Gastrocnemius medialis (tissue), 4 donors: ENCODE data around the gene RORC. TPM values are rescaled to one million over a fixed set of nuclear protein-coding genes. Genes with fewer than 3 reads are reported as not detected.

Experiments
- ATAC-seq, 2 donors: fragments of 150-250 bp; one replicate each; pipeline ENCODE4 v1.9.1; 2016
- DNase-seq, 2 donors: peaks; one replicate each; pipeline ENCODE4 v3.0.0-alpha.2; 2019
- H3K27ac ChIP-seq, 4 donors: fragments of 200-600 bp; sonication (generic); 1 replicate in 1 of 4; 2 replicates in 3 of 4; pipeline ENCODE4 v1.5.1; 2016 to 2018; ENCODE audit warnings: mild to moderate bottlenecking in 2 of 4, moderate library complexity in 1 of 4
- H3K27me3 ChIP-seq, 3 donors: fragments of 200-600 bp; sonication (generic) in 2 of 3; 1 replicate in 1 of 3; 2 replicates in 2 of 3; pipeline versions ENCODE4 v1.5.1 to v1.6.0; 2016 to 2019; ENCODE audit warnings: mild to moderate bottlenecking in 1 of 3, moderate library complexity in 1 of 3
- H3K36me3 ChIP-seq, 2 donors: fragments of 200-600 bp; sonication (generic) in 1 of 2; one replicate each; pipeline ENCODE4 v1.5.1; 2017 to 2018
- H3K4me1 ChIP-seq, 2 donors: fragments of 200-600 bp; sonication (generic) in 1 of 2; one replicate each; pipeline ENCODE4 v1.5.1; 2016 to 2017; ENCODE audit warnings: mild to moderate bottlenecking in 2 of 2
- H3K4me3 ChIP-seq, 4 donors: fragments of 200-600 bp; sonication (generic) in 3 of 4; 1 replicate in 1 of 4; 2 replicates in 3 of 4; pipeline ENCODE4 v1.5.1; 2016 to 2019; ENCODE audit warnings: mild to moderate bottlenecking in 2 of 4
- H3K9me3 ChIP-seq, 3 donors: fragments of 200-600 bp; sonication (generic) in 2 of 3; 1 replicate in 1 of 3; 2 replicates in 2 of 3; pipeline ENCODE4 v1.5.1; 2016 to 2019
- CTCF ChIP-seq, 5 experiments: fragments of 450-650 bp in 3 of 5; fragments of 200-600 bp in 2 of 5; sonication (generic) in 2 of 5; IDR thresholded peaks in 4 of 5; conservative IDR thresholded peaks in 1 of 5; 1 replicate in 4 of 5; 2 replicates in 1 of 5; pipeline ENCODE4 v1.5.1; 2016 to 2019; ENCODE audit warnings: antibody characterized with exemption in 5 of 5, mild to moderate bottlenecking in 3 of 5, moderate library complexity in 3 of 5
- POLR2A ChIP-seq, 2 donors: fragments of 450-650 bp; IDR thresholded peaks; one replicate each; pipeline ENCODE4 v1.6.1; 2017; ENCODE audit warnings: antibody characterized with exemption in 2 of 2, mild to moderate bottlenecking in 2 of 2, moderate library complexity in 2 of 2
- in situ Hi-C, 4 donors: fragments of 200-750 bp; cut with MboI; loops; one replicate each; pipeline versions ENCODE4 v1.15.0 to v1.8.0; 2017; ENCODE audit warnings: low sequenced_read_pairs in 4 of 4
- intact Hi-C: fragments of 100-400 bp; cut with DNase I; formaldehyde crosslinking; loops from one replicate; pipeline ENCODE4 v1.15.1; 2023; ENCODE audit warnings: low total_unique reads
- total RNA-seq, 4 donors: library from RNA; depleted of rRNA; stranded (reverse); fragments of >200 nt; gene quantifications; one replicate each; pipeline versions ENCODE4 v1.1.0 to v1.2.3, GENCODE V29; 2016

RORC gene
- total RNA-seq, 4 donors from 2014 or later, result 61.3 to 251 (median 163) TPM

GRCh38 chr1:151846686-151847237 is 15.2 kb upstream of the RORC start:
- ATAC-seq (no peak), DNase-seq (no peak)
- no peaks in the 10 kb centered on the region for H3K4me1 ChIP-seq
- TF ChIP-seq POLR2A (IDR thresholded peaks at IDR 0.05) (no peak), CTCF (IDR thresholded peaks at IDR 0.05 in 4 of 5, conservative IDR thresholded peaks at IDR 0.05 in 1 of 5) (no peak)
- in situ Hi-C loops, result loop anchor here in 3 of 4 donors (10.0 to 25.0 kb wide), 3 partner anchors 82 to 259 kb away; partner anchors contain the start of genes MRPL9 (in 1 of the 3) and SNX27 (in 1 of the 3)
- H3K27ac ChIP-seq, result no peak overlapping the region
- H3K36me3 ChIP-seq, result no peaks in the 10 kb centered on the region
- H3K27me3 ChIP-seq, result peaks cover 0 to 4% (median 4%) of the 10 kb centered on the region in 3 donors
- no peak overlapping the region for H3K4me3 ChIP-seq
- H3K9me3 ChIP-seq, result no peaks in the 10 kb centered on the region
- intact Hi-C loops, result no loop called here

- in situ Hi-C loops, result loop anchor here in 3 of 4 donors (10.0 to 25.0 kb wide), 3 partner anchors 81 to 259 kb away; partner anchors contain the start of genes MRPL9 (in 1 of the 3) and SNX27 (in 1 of the 3)
- TF ChIP-seq CTCF (IDR thresholded peaks at IDR 0.05 in 4 of 5, conservative IDR thresholded peaks at IDR 0.05 in 1 of 5) (no peak), POLR2A (IDR thresholded peaks at IDR 0.05) (no peak)
- intact Hi-C loops, result no loop called here
- H3K27me3 ChIP-seq, result peaks cover 0 to 5% (median 0%) of the 10 kb centered on the region in 3 donors
- DNase-seq (no peak), ATAC-seq (no peak)
- H3K9me3 ChIP-seq, result no peaks in the 10 kb centered on the region
- no peak overlapping the region for H3K4me3 ChIP-seq
- no peak overlapping the region for H3K27ac ChIP-seq
- H3K36me3 ChIP-seq, result no peaks in the 10 kb centered on the region
- no peaks in the 10 kb centered on the region for H3K4me1 ChIP-seq
Observed at GRCh38 chr1:151846062-151846568, 14.5 kb upstream of the RORC start.

- Histone ChIP-seq H3K9me3 (no peaks in the 10 kb centered on the region), H3K4me3 (no peak overlapping the region), H3K27me3 (peaks cover 15 to 22% (median 17%) of the 10 kb centered on the region in 3 donors), H3K36me3 (no peaks in the 10 kb centered on the region), H3K27ac (no peak overlapping the region), H3K4me1 (peaks cover 0 to 5% of the 10 kb centered on the region in 2 donors)
- intact Hi-C loops (no loop called here), in situ Hi-C loops (loop anchor here in 3 of 4 donors (10.0 to 25.0 kb wide), 3 partner anchors 79 to 256 kb away; partner anchors contain the start of genes MRPL9 (in 1 of the 3) and SNX27 (in 1 of the 3))
- no peak for TF ChIP-seq POLR2A (IDR thresholded peaks at IDR 0.05)
- TF ChIP-seq CTCF (IDR thresholded peaks at IDR 0.05 in 4 of 5, conservative IDR thresholded peaks at IDR 0.05 in 1 of 5), result no peak
- DNase-seq (no peak), ATAC-seq (no peak)
Observed at GRCh38 chr1:151843398-151843797, 11.8 kb upstream of the RORC start.

- TF ChIP-seq CTCF (IDR thresholded peaks at IDR 0.05 in 4 of 5, conservative IDR thresholded peaks at IDR 0.05 in 1 of 5) (no peak), POLR2A (IDR thresholded peaks at IDR 0.05) (no peak)
- Histone ChIP-seq H3K36me3 (no peaks in the 10 kb centered on the region), H3K4me3 (no peak overlapping the region), H3K9me3 (no peaks in the 10 kb centered on the region), H3K27ac (no peak overlapping the region), H3K27me3 (peaks cover 21 to 30% (median 26%) of the 10 kb centered on the region in 3 donors), H3K4me1 (peaks cover 6 to 7% of the 10 kb centered on the region in 2 donors)
- ATAC-seq (no peak), DNase-seq (no peak)
- intact Hi-C loops, result no loop called here
- in situ Hi-C loops, result loop anchor here in 3 of 4 donors (10.0 to 25.0 kb wide), 3 partner anchors 76 to 254 kb away; partner anchors contain the start of genes MRPL9 (in 1 of the 3) and SNX27 (in 1 of the 3)
Observed at GRCh38 chr1:151841141-151841540, 9.5 kb upstream of the RORC start.
